BLaER1 (cell line): ENCODE data around the gene KLHL25.

Experiments
- H3K27ac ChIP-seq: shearing (Covaris generic); formaldehyde crosslinking; 2 replicates; pipeline ENCODE4 v1.8.1; 2022
- H3K27me3 ChIP-seq: shearing (Covaris generic); formaldehyde crosslinking; 2 replicates; pipeline ENCODE4 v1.8.1; 2022
- H3K36me3 ChIP-seq: shearing (Covaris generic); formaldehyde crosslinking; 2 replicates; pipeline ENCODE4 v1.8.1; 2022
- H3K4me1 ChIP-seq: shearing (Covaris generic); formaldehyde crosslinking; 2 replicates; pipeline ENCODE4 v1.8.1; 2022
- H3K4me2 ChIP-seq: shearing (Covaris generic); formaldehyde crosslinking; 2 replicates; pipeline ENCODE4 v1.8.1; 2022
- H3K4me3 ChIP-seq: shearing (Covaris generic); formaldehyde crosslinking; 2 replicates; pipeline ENCODE4 v1.8.1; 2022
- H3K9ac ChIP-seq: shearing (Covaris generic); formaldehyde crosslinking; 2 replicates; pipeline ENCODE4 v1.8.1; 2022
- H3K9me3 ChIP-seq: shearing (Covaris generic); formaldehyde crosslinking; 2 replicates; pipeline ENCODE4 v1.8.1; 2022
- H4K20me1 ChIP-seq: shearing (Covaris generic); formaldehyde crosslinking; 2 replicates; pipeline ENCODE4 v1.8.1; 2022
- Cebpa-rat ChIP-seq: shearing (Covaris generic); IDR thresholded peaks from 2 replicates; pipeline ENCODE4 v1.8.1; 2022

The KLHL25 gene

GRCh38 chr15:85770096-85771041, 24.4 kb downstream of the KLHL25 start:
- 0 out of 2 replicates have a peak, but pooled peaks cover 9% of the 10 kb centered on the region for H3K9me3 ChIP-seq
- no peak overlapping the region for H3K9ac ChIP-seq
- H3K4me3 ChIP-seq: no peak overlapping the region
- H3K27me3 ChIP-seq: no peaks in the 10 kb centered on the region
- H3K36me3 ChIP-seq: peaks cover 37% of the 10 kb centered on the region
- no peak for TF ChIP-seq Cebpa-rat
- no peak overlapping the region for H3K27ac ChIP-seq
- no peaks in the 10 kb centered on the region for H3K4me1 ChIP-seq
- H3K4me2 ChIP-seq: no peak overlapping the region
- H4K20me1 ChIP-seq: peaks cover 94% of the 10 kb centered on the region

GRCh38 chr15:85769182-85769900, 25.4 kb downstream of the KLHL25 start:
- H3K9ac ChIP-seq: no peak overlapping the region
- H3K27me3 ChIP-seq: no peaks in the 10 kb centered on the region
- 0 out of 2 replicates have a peak, but pooled peaks cover 9% of the 10 kb centered on the region for H3K9me3 ChIP-seq
- no peak overlapping the region for H3K4me2 ChIP-seq
- H3K4me3 ChIP-seq: no peak overlapping the region
- H3K27ac ChIP-seq: no peak overlapping the region
- TF ChIP-seq Cebpa-rat: no peak
- peaks cover 96% of the 10 kb centered on the region for H4K20me1 ChIP-seq
- peaks cover 44% of the 10 kb centered on the region for H3K36me3 ChIP-seq
- peaks cover 8% of the 10 kb centered on the region; the same call in 1 of the 2 replicates for H3K4me1 ChIP-seq

GRCh38 chr15:85768595-85769168, 26.0 kb downstream of the KLHL25 start:
- H3K9me3 ChIP-seq: 0 out of 2 replicates have a peak, but pooled peaks cover 9% of the 10 kb centered on the region
- H3K9ac ChIP-seq: no peak overlapping the region
- no peak overlapping the region for H3K4me3 ChIP-seq
- peaks cover 13% of the 10 kb centered on the region; the same call in 1 of the 2 replicates for H3K4me1 ChIP-seq
- no peaks in the 10 kb centered on the region for H3K27me3 ChIP-seq
- H3K4me2 ChIP-seq: no peak overlapping the region
- TF ChIP-seq Cebpa-rat: no peak
- H3K27ac ChIP-seq: no peak overlapping the region
- peaks cover 96% of the 10 kb centered on the region for H4K20me1 ChIP-seq
- H3K36me3 ChIP-seq: peaks cover 51% of the 10 kb centered on the region

GRCh38 chr15:85767785-85768529, 26.8 kb downstream of the KLHL25 start:
- H3K9ac ChIP-seq: no peak overlapping the region
- no peak for TF ChIP-seq Cebpa-rat
- no peaks in the 10 kb centered on the region for H3K27me3 ChIP-seq
- 0 out of 2 replicates have a peak, but pooled peaks cover 9% of the 10 kb centered on the region for H3K9me3 ChIP-seq
- no peak overlapping the region for H3K4me3 ChIP-seq
- H3K4me2 ChIP-seq: no peak overlapping the region
- H3K27ac ChIP-seq: no peak overlapping the region
- H4K20me1 ChIP-seq: peaks cover 96% of the 10 kb centered on the region
- H3K4me1 ChIP-seq: peaks cover 13% of the 10 kb centered on the region; the same call in 1 of the 2 replicates
- H3K36me3 ChIP-seq: peaks cover 58% of the 10 kb centered on the region

- Histone ChIP-seq H3K27me3 (no peaks in the 10 kb centered on the region), H3K4me1 (peaks cover 13% of the 10 kb centered on the region), H3K36me3 (peaks cover 74% of the 10 kb centered on the region), H3K27ac (no peak overlapping the region), H3K4me2 (no peak overlapping the region), H4K20me1 (peaks cover 96% of the 10 kb centered on the region), H3K4me3 (no peak overlapping the region), H3K9ac (no peak overlapping the region), H3K9me3 (0 out of 2 replicates have a peak, but pooled peaks cover 9% of the 10 kb centered on the region)
- TF ChIP-seq Cebpa-rat: no peak
Measured at GRCh38 chr15:85766001-85766831, 28.5 kb downstream of the KLHL25 start.

- Histone ChIP-seq H3K27me3 (no peaks in the 10 kb centered on the region), H3K36me3 (peaks cover 77% of the 10 kb centered on the region), H4K20me1 (peaks cover 93% of the 10 kb centered on the region), H3K27ac (peak overlapping the region; percentile 22; the same call in 1 of the 2 replicates), H3K9ac (no peak overlapping the region), H3K4me3 (no peak overlapping the region), H3K4me2 (no peak overlapping the region), H3K9me3 (0 out of 2 replicates have a peak, but pooled peaks cover 9% of the 10 kb centered on the region), H3K4me1 (peaks cover 18% of the 10 kb centered on the region)
- no peak for TF ChIP-seq Cebpa-rat
Measured at GRCh38 chr15:85764649-85765277, 30.0 kb downstream of the KLHL25 start.

- H3K36me3 ChIP-seq: peaks cover 77% of the 10 kb centered on the region
- H3K4me2 ChIP-seq: no peak overlapping the region
- H3K27ac ChIP-seq: peak overlapping the region; percentile 22; the same call in 1 of the 2 replicates
- no peak overlapping the region for H3K9ac ChIP-seq
- peaks cover 18% of the 10 kb centered on the region for H3K4me1 ChIP-seq
- TF ChIP-seq Cebpa-rat: no peak
- 0 out of 2 replicates have a peak, but pooled peaks cover 7% of the 10 kb centered on the region for H3K9me3 ChIP-seq
- no peaks in the 10 kb centered on the region for H3K27me3 ChIP-seq
- no peak overlapping the region for H3K4me3 ChIP-seq
- H4K20me1 ChIP-seq: peaks cover 92% of the 10 kb centered on the region
Measured at GRCh38 chr15:85763673-85764633, 30.8 kb downstream of the KLHL25 start.
